ENCODE measurements around the gene VGLL4.
A peak's percentile ranks its signal among the peaks of the same experiment; 100 is the strongest.

Gene VGLL4

DNA sequence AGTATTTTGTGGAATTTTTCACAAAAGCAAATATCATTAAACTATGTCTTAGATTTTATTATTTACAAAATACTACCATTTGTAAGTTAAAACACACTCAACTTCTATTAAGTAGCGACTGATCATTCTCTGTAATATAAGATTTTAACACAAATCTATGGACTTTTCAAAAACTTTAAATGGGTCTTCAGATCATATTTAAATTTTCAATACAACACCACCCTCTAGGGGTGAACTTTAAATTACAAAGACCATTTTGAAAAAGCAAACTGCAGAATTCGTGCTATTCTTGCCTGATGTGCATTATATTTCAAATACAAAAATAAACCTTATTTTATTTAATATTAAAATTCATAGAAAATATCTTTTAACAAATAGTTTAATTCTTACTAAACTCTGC, 8.2 kb upstream of the VGLL4 start:
- DNase-seq, result peak; percentile 79

- DNase-seq, result no peak
Measured at GRCh38 chr3:11651477-11651876, 7.8 kb upstream of the VGLL4 start.

GRCh38 chr3:11650391-11650790, 6.7 kb upstream of the VGLL4 start:
- no peak for DNase-seq

DNA sequence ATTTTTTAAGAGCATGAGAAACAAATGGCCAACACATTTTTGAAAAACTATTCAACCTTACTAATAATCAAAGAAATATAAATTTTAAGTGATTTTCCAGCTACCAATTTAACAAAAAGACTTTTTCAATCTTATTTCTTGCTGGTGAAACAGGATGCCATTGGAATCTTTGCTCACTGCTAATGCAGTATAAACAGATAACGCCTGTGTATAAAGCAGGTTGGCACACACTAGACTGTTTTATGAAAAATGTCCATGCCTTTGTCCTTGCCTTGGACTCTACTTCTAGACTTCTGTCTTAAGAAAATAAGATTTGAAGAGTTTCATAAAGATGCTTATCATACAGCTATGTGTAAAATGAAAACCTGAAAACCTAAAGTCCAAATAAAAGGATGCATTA, 5.0 kb upstream of the VGLL4 start:
- DNase-seq, result no peak

- DNase-seq, result peak; percentile 73
Measured at GRCh38 chr3:11643201-11643603, 513 bp downstream of the VGLL4 start.

- peak; percentile 93 for DNase-seq
Measured at GRCh38 chr3:11642431-11643191, 1.1 kb downstream of the VGLL4 start.

DNA sequence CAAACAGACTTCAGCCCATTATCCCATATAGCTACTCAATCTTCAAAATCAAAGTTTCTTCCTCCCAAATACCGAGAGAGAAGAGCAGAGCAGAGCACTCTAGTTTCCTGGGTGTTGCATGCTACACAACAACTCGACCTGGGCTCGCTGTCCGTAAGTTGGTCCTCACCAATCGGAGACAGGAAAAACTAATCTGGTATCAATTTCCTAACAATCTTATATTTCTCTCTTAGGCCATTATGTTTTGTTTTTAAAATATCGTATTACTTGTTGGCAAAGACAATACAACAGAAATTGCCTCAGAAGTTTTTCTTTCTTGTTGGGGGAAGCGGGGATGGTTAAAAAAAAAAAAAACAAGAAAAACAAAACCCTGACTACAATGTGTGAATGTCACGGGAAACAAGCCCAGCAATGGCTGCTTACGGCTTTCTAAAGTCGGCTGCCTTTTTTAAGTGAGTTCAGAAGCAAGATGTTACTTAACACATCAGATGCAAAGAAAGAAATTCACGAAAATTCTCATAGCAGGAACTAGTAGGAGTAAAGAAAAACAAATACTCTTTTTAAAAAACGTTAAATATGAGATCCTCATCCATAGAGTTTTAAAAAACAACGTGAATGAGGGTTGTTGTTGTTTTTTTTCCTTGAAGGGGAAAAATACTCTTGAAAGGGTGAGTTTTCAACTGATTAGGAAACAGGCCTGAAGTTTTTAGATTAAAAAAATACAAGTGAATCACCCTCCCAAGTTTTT, 1.9 kb downstream of the VGLL4 start:
- peak; percentile 53 for DNase-seq

GRCh38 chr3:11641316-11641682, 2.4 kb downstream of the VGLL4 start:
- no peak for DNase-seq

GRCh38 chr3:11640009-11640673, 3.6 kb downstream of the VGLL4 start:
- no peak for DNase-seq

- DNase-seq, result no peak
Measured at GRCh38 chr3:11638495-11639358, 5.0 kb downstream of the VGLL4 start.

GRCh38 chr3:11637901-11638458, 5.7 kb downstream of the VGLL4 start:
- DNase-seq, result no peak

DNA sequence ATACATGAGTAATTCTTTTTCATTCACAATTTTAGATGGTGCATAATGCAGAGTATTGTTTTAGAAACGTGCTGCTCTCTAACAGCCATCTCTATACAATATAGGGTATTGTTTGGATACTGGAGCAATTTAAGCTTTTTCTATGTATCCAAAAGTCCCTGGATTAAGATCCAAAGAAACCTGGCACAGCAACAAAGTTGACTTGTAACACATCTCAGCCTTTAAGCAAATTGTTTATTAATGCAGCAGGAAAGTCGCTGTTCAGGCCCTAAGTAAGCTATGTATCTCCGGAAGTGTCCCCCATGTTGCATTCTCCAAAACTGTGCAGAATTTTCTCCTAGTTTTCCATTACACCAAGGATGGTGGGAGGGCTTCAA, 7.3 kb downstream of the VGLL4 start:
- DNase-seq, result no peak

DNA sequence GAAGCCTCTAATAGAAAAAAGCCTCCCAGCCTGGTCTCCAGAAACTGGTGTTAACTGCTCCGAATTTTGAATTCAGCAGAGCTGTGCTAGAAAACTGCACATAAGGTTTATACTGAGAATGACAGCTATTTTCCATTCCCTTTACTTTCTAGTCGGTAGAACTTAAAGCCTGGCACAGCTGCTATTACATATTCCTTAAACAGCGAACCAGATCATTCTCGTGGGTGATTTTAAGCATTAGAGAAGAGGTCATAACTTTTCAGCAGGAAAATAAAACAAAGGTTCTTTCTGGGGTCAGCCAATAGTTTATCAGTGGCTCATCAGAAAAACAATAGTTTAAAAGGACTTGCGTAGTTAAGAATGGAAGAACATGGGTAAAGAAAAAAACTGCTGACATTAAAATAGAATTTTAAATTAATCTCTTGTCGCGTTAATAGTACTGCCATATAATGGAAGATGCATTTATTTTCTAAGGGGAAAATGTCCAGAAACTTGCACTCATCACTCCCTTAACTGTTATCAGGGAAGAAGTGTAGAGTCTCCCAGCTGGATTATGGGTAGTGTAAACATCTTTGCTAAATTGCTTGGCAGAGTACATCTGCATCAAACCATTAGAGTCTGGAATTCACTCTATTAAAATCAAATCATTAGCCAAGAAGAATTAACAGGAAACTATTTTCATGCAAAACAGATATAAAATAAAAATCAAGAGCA, 7.9 kb downstream of the VGLL4 start:
- DNase-seq, result no peak

DNA sequence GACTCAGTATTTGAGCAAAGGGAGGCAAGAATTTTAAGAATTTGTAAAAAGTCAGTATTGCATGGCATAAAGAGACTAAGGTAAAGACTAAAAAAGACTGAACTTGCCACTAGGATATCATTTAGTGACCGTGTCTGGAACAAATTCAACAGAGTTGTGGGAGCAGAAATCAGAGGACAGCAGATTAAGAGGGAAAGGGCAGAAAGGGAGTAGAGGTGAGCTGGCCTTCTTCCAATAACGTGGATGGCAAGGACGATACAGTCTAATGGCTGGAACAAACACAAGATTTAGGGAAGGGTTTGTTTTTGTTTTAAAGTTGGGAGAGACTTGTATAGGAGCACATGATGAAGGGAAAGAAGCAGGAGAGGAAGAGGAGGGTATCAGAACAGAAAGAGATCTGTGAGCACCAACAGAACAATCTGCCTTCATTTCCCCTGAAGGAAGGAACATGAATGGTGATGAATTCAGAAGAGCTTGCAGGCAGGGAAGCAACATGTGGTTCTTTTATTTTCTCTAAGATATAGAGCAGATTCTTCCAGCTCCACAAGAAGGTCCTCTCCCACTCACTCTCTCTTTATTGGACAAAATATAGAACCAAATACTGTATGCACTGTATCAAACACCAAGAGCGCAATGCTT, 8.6 kb downstream of the VGLL4 start:
- no peak for DNase-seq

DNA sequence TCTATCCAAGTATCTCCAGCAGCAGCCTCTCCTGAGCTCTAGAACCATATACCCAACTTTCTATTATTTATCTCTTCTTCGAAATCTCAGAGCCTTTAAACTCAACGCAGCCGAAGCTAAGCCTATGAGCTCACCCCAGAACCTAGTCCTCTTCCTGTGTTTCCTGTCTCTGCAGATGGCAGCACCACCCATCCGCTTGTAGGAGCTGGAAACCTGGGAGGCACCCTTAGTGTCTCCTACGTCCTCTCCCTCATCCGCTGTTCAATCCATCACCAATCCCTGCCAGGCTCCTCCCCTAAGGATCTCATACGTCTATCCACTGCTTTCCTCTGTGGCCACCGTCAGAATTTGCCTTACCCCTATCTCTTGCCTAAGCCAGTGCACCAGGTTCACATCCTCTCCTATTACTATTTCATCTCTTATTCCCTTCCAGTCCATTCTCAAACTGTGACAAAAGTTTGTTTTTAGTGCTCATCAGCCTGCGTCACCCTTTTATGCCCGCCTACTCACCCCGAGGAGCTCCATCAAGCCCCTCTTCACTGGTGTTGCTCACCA, 9.6 kb downstream of the VGLL4 start:
- DNase-seq, result peak; percentile 26

GRCh38 chr3:11632966-11633365, 10.7 kb downstream of the VGLL4 start:
- no peak for DNase-seq

DNA sequence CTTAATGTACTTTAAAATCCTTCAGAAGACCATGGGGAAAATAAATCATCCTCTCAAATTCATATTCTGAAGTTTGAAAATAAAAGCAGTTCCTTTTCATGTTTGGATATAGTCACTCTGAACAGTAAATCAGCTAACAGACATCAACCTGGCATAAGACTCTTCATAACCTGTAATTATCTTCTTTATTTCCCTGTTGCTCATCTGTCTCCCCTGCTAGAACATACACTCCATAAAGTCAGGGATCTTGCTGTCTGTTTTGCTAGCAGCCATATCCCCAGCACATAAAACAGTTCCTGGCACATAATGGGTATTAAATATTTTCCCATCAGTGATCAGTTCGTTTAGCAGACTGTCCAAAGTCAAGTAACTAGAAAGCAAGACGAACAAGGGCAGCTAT, 11.2 kb downstream of the VGLL4 start:
- no peak for DNase-seq

- DNase-seq, result no peak
Measured at GRCh38 chr3:11631820-11632219, 11.9 kb downstream of the VGLL4 start.

GRCh38 chr3:11629716-11630115, 14.0 kb downstream of the VGLL4 start:
- DNase-seq, result no peak

GRCh38 chr3:11627612-11628011, 16.1 kb downstream of the VGLL4 start:
- DNase-seq, result no peak

DNA sequence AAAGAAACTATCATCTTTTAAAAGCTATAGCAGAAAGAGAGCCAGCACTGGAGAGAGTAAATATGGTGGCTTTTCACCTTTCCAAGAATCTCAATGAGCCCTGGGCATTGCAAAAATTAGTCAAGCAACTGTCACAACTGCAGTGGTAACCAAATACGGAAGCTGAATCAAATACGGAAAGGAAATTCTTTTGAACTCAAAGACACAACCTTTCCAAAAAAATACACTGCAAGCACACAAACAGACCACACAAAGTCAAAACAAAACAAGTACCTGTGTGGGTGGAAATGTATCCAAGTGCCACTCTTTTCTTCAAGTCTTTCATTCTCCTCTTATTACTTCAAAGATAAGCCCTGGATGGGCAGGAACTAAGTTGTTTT, 17.6 kb downstream of the VGLL4 start:
- no peak for DNase-seq
